SK-N-SH treated with all-trans-retinoic acid at 6 μM for 48 hours (cell line): ENCODE results near the gene METTL27.

ENCODE experiments used
- ATAC-seq: fragments of 200-7000 bp; cut with Tn5 transposase; 3 replicates; pipeline ENCODE4 v1.9.1; 2020; ENCODE audit warnings: mild to moderate bottlenecking, moderate library complexity
- CSDC2 ChIP-seq: fragments of 250-450 bp; sonication (Bioruptor Pico); IDR thresholded peaks from 2 replicates; pipeline ENCODE4 v1.5.0; 2020; ENCODE audit warnings: mild to moderate bottlenecking, moderate library complexity
- ESRRG ChIP-seq: fragments of 250-450 bp; sonication (Bioruptor Pico); IDR thresholded peaks from 2 replicates; pipeline ENCODE4 v1.6.1; 2021; ENCODE audit warnings: mild to moderate bottlenecking
- GLIS3 ChIP-seq: fragments of 250-450 bp; sonication (Bioruptor Pico); IDR thresholded peaks from 2 replicates; pipeline ENCODE4 v1.5.0; 2020; ENCODE audit warnings: mild to moderate bottlenecking, moderate library complexity
- ISL1 ChIP-seq: fragments of 250-450 bp; sonication (Bioruptor Pico); IDR thresholded peaks from 2 replicates; pipeline ENCODE4 v2.1.2; 2022; ENCODE audit warnings: mild to moderate bottlenecking, moderate library complexity
- PATZ1 ChIP-seq: fragments of 250-450 bp; sonication (Bioruptor Pico); IDR thresholded peaks from 2 replicates; pipeline ENCODE4 v1.8.0; 2020; ENCODE audit warnings: mild to moderate bottlenecking, moderate library complexity, borderline replicate concordance
- PPARA ChIP-seq: fragments of 250-450 bp; sonication (Bioruptor Pico); IDR thresholded peaks from 2 replicates; pipeline ENCODE4 v1.5.0; 2020; ENCODE audit warnings: mild to moderate bottlenecking, borderline replicate concordance
- RARB ChIP-seq: fragments of 250-450 bp; sonication (Bioruptor Pico); IDR thresholded peaks from 2 replicates; pipeline ENCODE4 v1.8.0; 2021; ENCODE audit warnings: mild to moderate bottlenecking, moderate library complexity
- SNAI2 ChIP-seq: fragments of 250-450 bp; sonication (Bioruptor Pico); IDR thresholded peaks from 2 replicates; pipeline ENCODE4 v1.5.0; 2020; ENCODE audit warnings: mild to moderate bottlenecking, moderate library complexity
- TCF4 ChIP-seq: fragments of 250-450 bp; sonication (Bioruptor Pico); IDR thresholded peaks from 2 replicates; pipeline ENCODE4 v1.8.0; 2021; ENCODE audit warnings: mild to moderate bottlenecking, moderate library complexity, borderline replicate concordance
- TOX ChIP-seq: fragments of 250-450 bp; sonication (Bioruptor Pico); IDR thresholded peaks from 2 replicates; pipeline ENCODE4 v1.8.0; 2021; ENCODE audit warnings: mild to moderate bottlenecking, moderate library complexity, borderline replicate concordance
- TSHZ2 ChIP-seq: fragments of 250-450 bp; sonication (Bioruptor Pico); IDR thresholded peaks from 2 replicates; pipeline ENCODE4 v1.5.0; 2020; ENCODE audit warnings: mild to moderate bottlenecking, moderate library complexity
- ZFP3 ChIP-seq: fragments of 250-450 bp; sonication (Bioruptor Pico); IDR thresholded peaks from 2 replicates; pipeline ENCODE4 v1.5.0; 2020; ENCODE audit warnings: mild to moderate bottlenecking, moderate library complexity
- ZFP30 ChIP-seq: fragments of 450-650 bp; formaldehyde crosslinking; IDR thresholded peaks from 2 replicates; pipeline ENCODE4 v1.5.0; 2022; ENCODE audit warnings: mild to moderate bottlenecking, moderate library complexity
- ZNF565 ChIP-seq: fragments of 450-650 bp; formaldehyde crosslinking; conservative IDR thresholded peaks from 2 replicates; pipeline ENCODE4 v1.5.0; 2020; ENCODE audit warnings: low read depth, mild to moderate bottlenecking, moderate library complexity
- ZNF70 ChIP-seq: fragments of 450-650 bp; formaldehyde crosslinking; IDR thresholded peaks from 2 replicates; pipeline ENCODE4 v1.5.0; 2020; ENCODE audit warnings: mild to moderate bottlenecking, moderate library complexity
- TF ChIP-seq, protein P1 (sequence below): fragments of 250-450 bp; sonication (Bioruptor Pico); IDR thresholded peaks from 2 replicates; pipeline ENCODE4 v1.5.1; 2021; ENCODE audit warnings: mild to moderate bottlenecking, moderate library complexity
- TF ChIP-seq, protein P2 (sequence below): fragments of 250-450 bp; sonication (Bioruptor Pico); IDR thresholded peaks from 2 replicates; pipeline ENCODE4 v1.8.0; 2021; ENCODE audit warnings: low read depth, mild to moderate bottlenecking, moderate library complexity, borderline replicate concordance
- TF ChIP-seq, protein P3 (sequence below): fragments of 250-450 bp; sonication (Bioruptor Pico); IDR thresholded peaks from 2 replicates; pipeline ENCODE4 v1.5.1; 2020; ENCODE audit warnings: low read depth, mild to moderate bottlenecking, moderate library complexity

The METTL27 gene

GRCh38 chr7:73858807-73859206, 16.5 kb upstream of the METTL27 start:
- ATAC-seq, result no peak
- no peak for TF ChIP-seq PATZ1 (CRISPR knock-in tag)
- TF ChIP-seq ESRRG (CRISPR knock-in tag), result no peak
- no peak for TF ChIP-seq ZNF70

- ATAC-seq, result no peak
- TF ChIP-seq, protein P1, sequence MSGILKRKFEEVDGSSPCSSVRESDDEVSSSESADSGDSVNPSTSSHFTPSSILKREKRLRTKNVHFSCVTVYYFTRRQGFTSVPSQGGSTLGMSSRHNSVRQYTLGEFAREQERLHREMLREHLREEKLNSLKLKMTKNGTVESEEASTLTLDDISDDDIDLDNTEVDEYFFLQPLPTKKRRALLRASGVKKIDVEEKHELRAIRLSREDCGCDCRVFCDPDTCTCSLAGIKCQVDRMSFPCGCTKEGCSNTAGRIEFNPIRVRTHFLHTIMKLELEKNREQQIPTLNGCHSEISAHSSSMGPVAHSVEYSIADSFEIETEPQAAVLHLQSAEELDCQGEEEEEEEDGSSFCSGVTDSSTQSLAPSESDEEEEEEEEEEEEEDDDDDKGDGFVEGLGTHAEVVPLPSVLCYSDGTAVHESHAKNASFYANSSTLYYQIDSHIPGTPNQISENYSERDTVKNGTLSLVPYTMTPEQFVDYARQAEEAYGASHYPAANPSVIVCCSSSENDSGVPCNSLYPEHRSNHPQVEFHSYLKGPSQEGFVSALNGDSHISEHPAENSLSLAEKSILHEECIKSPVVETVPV, result no peak
- TF ChIP-seq, all 23 proteins: peak for 0
Observed at GRCh38 chr7:73856941-73857340, 14.6 kb upstream of the METTL27 start.

DNA sequence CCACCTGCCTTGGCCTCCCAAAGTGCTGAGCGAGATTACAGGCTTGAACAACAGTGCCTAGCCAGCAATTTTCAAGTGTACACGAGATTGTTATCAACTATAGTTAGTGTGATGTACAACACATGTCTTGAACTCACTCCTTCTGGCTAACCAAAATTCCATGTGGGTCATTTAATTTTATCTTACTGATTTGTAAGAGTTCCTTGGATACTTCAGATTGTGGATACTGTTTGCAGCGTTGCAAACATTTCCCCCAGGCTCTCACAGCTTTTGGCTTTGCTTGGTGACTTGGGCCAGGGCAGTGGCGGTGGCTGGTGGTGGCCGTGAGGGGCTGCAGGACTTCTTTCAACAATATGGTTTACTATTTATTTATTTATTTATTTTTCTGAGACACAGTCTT, 10.2 kb upstream of the METTL27 start:
- ATAC-seq, result no peak; the same call in 1 of the 3 replicates

DNA sequence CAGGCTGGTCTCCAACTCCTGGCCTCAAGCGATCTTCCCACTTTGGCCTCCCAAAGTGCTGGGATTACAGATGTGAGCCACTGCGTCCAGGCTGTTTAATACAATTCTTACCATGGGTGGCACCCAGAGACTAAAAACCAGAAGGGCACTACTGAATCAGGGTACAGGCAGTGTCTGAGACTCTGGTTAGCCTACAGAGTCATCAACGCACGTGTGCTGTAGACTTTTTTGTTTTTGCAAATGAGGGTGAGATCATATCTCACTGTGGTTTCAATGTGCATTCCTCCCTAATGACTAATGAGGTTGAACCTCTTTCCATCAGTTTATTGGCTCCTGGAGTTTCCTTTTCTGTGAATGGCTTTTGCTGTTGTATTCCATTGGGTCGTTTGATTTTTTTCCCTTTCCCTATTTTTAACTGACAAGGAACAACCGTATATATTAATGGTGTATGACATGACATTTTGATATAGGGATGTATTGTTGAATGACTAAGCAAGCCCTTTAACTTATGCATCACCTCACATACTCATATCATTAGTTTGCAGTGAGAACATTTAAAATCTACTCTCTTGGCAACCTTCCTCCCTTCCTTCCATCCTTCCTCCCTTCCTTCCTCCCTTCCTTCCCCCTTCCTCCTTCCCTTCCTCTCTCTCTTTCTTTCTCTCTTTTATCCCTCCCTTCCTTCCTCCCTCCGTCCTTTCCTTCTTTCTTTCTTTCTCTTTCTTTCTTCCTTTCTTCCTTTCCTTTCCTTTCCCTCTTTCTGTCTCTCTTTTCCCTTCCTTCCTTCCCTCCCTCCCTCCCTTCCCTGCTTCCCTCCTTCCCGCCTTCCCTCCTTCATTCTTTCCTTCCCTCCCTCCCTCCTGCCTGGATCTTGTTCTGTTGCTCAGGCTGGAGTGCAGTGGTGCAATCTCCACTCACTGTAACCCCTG, 9.4 kb upstream of the METTL27 start:
- ATAC-seq, result peak; percentile 83
- no peak for TF ChIP-seq ISL1 (CRISPR knock-in tag)
- no peak for TF ChIP-seq ZFP30
- TF ChIP-seq, protein P2, sequence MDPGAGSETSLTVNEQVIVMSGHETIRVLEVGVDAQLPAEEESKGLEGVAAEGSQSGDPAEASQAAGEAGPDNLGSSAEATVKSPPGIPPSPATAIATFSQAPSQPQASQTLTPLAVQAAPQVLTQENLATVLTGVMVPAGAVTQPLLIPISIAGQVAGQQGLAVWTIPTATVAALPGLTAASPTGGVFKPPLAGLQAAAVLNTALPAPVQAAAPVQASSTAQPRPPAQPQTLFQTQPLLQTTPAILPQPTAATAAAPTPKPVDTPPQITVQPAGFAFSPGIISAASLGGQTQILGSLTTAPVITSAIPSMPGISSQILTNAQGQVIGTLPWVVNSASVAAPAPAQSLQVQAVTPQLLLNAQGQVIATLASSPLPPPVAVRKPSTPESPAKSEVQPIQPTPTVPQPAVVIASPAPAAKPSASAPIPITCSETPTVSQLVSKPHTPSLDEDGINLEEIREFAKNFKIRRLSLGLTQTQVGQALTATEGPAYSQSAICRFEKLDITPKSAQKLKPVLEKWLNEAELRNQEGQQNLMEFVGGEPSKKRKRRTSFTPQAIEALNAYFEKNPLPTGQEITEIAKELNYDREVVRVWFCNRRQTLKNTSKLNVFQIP (CRISPR knock-in tag), result no peak
- TF ChIP-seq ESRRG (CRISPR knock-in tag), result no peak
- TF ChIP-seq, protein P3, sequence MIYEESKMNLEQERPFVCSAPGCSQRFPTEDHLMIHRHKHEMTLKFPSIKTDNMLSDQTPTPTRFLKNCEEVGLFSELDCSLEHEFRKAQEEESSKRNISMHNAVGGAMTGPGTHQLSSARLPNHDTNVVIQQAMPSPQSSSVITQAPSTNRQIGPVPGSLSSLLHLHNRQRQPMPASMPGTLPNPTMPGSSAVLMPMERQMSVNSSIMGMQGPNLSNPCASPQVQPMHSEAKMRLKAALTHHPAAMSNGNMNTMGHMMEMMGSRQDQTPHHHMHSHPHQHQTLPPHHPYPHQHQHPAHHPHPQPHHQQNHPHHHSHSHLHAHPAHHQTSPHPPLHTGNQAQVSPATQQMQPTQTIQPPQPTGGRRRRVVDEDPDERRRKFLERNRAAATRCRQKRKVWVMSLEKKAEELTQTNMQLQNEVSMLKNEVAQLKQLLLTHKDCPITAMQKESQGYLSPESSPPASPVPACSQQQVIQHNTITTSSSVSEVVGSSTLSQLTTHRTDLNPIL (CRISPR knock-in tag), result peak; percentile 74; the same call in 1 of the 2 replicates
- no peak for TF ChIP-seq TSHZ2 (CRISPR knock-in tag)
- no peak for TF ChIP-seq SNAI2 (CRISPR knock-in tag)

More for the DNA sequence above, 10.2 kb upstream of the METTL27 start:
- TF ChIP-seq GLIS3 (CRISPR knock-in tag) (no peak), ZFP3 (CRISPR knock-in tag) (no peak), PPARA (CRISPR knock-in tag) (no peak), TCF4 (CRISPR knock-in tag) (no peak), ZNF70 (no peak), ZNF565 (CRISPR knock-in tag) (no peak), CSDC2 (no peak), TOX (CRISPR knock-in tag) (no peak), RARB (CRISPR knock-in tag) (no peak)
- TF ChIP-seq, protein P1, result no peak
